Esophagus mucosa (tissue), 1 donor: ENCODE data around the gene GSTA4. TPM values are rescaled to one million over a fixed set of nuclear protein-coding genes. Genes with fewer than 3 reads are reported as not detected.
"Not testable (repeated sequence)": the region's sequence is repeated elsewhere in the genome, so short reads cannot be mapped to it uniquely, and the experiment has no call there.

Source experiments
- ATAC-seq: fragments of 200-7000 bp; cut with Tn5 transposase; one replicate; pipeline ENCODE4 v1.9.1; 2020
- total RNA-seq: library from RNA; stranded (reverse); gene quantifications from one replicate; pipeline ENCODE4 v1.2.4, GENCODE V29; 2023
- donor health status: DM: yes; HTN: yes; CAD: no.

The GSTA4 gene
- total RNA-seq, 1 donor from 2014 or later, result 64.0 TPM

- ATAC-seq, result peak; percentile 75
Observed at GRCh38 chr6:53011979-53012378, 16.9 kb upstream of the GSTA4 start.

DNA sequence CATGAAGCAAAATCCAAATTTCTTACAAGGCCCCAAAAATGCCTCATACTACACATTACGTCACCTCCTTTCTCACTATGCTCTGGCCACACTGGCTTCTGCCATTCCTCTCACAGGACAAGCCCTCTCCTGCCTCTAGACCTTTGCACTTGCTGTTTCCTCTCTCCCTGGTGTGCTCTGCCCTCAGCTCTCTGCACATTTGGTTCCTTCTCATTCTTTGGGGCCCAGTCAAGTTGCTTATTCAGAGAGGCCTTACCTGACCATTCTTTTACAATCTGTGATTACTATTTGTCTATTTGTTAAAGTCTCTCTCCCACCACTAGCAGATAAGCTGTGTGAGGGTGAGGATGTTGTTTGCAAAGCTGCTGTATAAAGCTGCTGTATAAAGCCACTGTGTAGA, 15.4 kb upstream of the GSTA4 start:
- no peak for ATAC-seq

- no peak for ATAC-seq
Observed at GRCh38 chr6:53009511-53009910, 14.4 kb upstream of the GSTA4 start.

- ATAC-seq, result no peak
Observed at GRCh38 chr6:53009056-53009455, 14.0 kb upstream of the GSTA4 start.

DNA sequence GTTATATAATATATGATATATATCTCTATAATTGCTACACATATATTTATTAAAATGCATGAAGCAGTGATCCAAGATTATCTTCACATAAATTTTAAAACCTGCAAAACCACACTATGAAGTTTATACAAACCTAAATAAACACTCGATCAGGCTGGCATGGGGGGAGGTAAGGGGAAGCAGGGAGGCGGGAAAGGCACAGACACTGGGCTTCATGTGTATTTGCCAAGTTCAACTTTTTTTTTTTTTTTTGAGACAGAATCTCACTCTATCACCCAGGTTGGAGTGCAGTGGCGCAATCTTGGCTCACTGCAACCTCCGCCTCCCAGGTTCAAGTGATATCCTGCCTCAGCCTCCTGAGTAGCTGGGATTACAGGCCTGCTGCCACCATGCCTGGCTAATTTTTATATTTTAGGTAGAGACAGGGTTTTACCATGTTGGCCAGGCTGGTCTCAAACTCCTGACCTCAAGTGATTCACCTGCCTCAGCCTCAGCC, 13.2 kb upstream of the GSTA4 start:
- not testable (repeated sequence) for ATAC-seq

DNA sequence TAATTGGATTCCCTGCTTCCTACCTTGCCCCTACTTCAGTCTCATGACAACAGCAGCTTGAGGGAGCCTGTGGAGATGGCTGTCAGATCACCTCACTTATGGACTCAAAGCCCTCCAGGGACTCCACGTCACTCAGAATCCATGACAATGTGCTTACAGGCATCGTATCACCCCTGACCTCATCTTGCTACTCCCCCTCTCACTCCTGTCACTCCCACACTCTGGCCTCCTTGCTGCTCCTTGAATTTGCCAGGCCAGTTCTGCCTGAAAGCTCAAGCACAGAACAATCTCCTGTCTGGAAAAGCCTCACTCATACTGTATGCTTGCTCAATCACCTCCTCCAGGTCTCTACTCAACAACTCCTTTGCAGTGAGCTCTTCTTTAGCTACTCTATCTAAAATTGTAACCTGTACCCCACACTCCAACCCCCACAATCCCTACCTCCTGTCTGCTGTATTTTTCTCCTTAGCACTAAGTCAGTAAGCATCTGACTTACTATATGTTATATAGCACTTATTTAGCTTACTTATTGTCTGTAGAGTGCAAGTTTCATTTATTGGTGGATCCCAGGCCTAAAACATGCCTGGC, 10.7 kb upstream of the GSTA4 start:
- ATAC-seq, result no peak

GRCh38 chr6:52999456-52999855, 4.4 kb upstream of the GSTA4 start:
- ATAC-seq, result no peak

GRCh38 chr6:52998603-52999002, 3.5 kb upstream of the GSTA4 start:
- no peak for ATAC-seq

DNA sequence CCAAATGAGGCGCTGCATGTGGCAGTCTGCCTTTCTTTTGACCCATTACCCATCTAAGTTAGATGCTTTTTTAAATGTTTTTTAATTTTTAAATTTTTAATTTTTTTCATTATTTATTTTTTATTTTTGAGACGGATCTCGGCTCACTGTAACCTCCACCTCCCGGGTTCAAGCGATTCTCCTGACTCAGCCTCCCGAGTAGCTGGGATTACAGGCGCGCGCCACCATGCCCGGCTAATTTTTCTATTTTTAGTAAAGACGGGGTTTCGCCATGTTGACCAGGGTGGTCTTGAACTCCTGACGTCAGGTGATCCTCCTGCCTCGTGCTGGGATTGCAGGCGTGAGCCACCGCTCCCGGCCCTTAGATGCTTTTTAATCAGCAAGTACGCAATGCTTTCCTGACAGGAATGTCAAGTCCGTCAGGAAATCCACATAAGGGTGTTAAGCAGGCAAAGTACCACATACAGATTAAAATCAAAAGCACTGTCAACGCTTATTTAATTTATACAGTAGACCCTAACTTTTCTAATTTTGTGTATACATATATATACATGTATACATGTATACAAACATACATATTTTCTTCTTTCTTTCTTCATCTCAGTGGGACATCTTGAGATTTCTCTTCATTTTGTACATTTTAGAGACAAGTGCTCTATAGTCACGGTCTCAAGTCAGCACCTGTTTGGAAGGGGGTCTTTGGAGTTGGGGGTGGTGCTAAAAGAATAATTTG, 995 bp upstream of the GSTA4 start:
- no peak for ATAC-seq

DNA sequence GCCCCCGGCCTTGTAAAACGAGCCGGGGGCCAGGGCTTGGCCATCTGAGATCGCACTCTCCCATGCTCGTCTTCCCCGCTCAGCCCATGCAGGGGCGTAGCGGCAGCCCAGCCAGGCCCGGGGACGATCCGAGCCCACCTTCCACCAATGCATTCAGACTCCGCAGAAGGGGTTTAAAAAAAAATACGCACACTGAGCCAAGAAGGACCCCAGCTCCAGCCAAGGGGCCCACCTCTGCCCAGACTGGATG, 320 bp downstream of the GSTA4 start:
- peak; percentile 19 for ATAC-seq

DNA sequence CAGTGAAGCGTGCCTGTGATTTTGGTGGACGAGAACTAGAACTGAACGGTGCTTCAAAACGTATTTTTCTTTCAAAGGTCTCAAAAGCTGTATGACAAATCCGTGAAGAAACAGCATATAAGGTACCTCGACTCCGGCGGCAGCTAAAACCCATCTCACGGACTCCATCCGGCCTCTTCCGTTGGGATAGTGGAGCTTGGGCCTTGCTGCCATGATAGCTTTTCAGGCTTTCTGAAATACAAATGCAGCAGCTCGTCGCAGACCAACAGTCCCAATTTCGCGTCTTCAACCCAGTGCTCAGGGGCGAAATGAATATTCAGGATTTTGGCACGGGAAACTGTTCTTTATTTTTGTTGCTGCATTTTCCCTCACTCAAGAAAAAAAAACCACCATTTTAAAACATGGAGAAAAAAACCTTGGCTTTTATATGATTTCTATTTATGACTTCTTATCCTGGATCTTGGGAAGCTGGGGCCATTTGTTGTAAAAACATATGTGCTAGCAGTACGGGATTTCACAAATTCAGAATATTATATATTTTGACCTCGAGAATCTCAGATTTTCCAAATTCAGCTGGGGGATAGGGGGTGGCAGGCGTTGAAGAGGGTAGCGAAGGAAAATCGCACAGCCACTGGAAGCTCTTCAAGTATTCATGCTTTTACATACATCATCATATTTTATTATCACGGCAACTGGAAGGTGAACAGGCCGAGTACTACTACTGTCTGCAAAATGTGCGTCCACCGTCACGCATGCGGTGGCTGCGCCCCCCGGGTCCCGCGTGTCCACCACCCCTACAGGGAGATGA, 849 bp downstream of the GSTA4 start:
- no peak for ATAC-seq

DNA sequence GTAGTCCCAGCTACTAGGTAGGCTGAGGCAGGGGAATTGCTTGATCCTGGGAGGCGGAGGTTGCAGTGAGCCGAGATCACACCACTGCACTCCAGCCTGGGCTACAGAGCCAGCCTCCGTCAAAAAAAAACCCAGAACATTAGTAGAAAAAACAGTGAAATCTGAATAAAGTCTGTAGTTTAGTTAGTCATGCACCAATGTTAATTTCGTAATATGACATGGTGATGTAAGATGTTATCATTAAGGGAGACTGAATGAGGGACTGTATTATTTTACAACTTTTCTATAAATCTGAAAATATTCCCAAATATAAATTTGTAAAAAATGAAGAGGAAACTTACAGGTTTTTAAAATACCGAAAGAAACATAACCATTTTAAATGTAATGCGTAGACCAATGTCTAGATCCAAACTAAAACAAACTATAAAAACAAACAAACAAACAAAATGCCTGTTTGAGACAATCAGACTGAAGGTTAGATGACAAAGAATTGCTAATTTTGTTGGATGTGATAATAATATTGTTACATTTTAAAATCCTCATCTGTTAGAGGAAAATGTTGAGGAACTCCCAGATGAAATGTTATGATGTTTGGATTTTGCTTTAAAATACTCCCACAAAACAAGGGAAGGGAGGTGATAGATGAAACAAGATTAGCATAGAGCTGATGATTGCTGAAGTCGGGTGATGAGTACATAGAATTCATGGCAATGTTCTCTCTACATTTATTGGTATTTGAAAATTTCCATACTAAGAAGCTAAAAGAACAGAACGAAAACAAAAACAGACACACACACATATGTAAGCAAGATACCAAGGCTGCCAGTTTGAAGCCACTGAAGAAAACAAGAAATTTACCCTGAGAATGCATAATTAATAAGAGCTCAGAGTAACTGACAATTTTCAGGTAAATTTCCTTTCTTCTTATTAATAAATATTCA, 1.8 kb downstream of the GSTA4 start:
- no peak for ATAC-seq

DNA sequence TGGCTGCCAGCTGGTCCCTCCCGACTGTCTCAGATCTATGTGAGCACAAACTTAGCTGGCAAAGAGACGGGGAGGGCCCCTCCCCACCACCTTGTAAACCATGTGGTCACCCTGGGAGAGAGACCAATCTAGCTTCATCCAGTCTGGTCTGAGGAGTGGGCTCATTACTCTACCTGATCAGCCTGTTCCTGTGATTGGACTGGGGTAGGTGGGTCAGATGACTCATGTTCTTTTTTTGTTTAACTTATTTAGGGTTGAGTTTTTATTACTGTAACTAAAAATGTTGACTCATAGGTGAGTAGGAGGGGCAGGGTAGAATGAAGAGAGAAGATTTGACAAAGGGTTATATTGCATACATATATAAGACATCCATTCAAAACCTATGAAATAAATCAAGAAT, 4.7 kb downstream of the GSTA4 start:
- ATAC-seq, result peak; percentile 63

GRCh38 chr6:52985228-52985627, 9.9 kb downstream of the GSTA4 start:
- no peak for ATAC-seq

- ATAC-seq, result peak; percentile 25
Observed at GRCh38 chr6:52984247-52984646, 10.8 kb downstream of the GSTA4 start.

GRCh38 chr6:52983159-52983848, 11.8 kb downstream of the GSTA4 start:
- no peak for ATAC-seq

DNA sequence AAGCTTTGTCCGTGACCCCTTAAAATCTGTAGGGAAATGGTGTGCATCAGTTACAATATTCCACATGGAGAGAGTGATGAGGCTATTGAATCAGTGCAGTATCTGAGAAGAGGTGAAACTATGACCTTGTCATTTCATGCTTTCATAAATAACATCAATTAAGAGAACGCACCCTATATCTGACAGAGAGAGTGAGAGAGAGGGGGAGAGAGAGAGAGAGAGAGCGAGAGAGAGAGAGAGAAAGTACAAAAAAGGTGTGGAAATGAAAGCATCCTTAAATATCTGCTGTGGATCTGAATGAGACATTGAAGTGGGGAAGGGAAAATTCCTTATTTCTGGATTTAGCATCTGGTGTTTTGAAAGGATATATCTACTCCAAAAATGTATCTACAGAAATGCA, 12.4 kb downstream of the GSTA4 start:
- ATAC-seq, result no peak

DNA sequence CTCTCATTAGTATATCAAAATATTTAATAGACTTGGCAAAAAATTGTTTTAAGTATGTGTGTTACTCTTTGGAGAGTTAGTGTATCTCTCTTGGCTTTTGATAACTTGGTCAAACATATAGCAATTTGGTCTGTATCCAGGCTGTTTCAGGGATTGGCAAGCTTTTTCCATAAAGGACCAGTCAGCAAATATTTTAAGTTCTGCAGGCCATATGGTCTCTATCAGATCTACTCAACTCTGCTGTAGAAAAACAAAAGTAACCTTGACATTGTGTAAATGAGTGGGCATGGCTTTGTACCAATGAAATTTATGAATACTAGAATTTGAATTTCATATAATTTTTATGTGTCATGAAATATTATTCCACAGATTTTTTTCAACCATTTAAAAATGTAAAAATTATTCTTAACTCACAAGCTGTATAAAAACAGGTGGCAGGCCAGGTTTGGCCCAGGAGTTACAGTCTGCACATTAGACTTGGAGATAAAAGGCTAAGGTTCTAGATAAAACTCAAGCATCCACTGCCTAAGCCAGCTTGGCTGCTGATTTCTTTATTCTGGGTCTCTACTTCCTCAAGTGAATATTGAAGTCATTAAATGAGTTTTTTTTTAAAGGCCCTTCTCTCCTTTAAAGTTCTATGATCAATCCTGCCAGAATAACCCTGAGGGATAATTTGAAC, 13.7 kb downstream of the GSTA4 start:
- ATAC-seq, result no peak

- ATAC-seq, result peak; percentile 47
Observed at GRCh38 chr6:52976591-52977035, 18.5 kb downstream of the GSTA4 start.

DNA sequence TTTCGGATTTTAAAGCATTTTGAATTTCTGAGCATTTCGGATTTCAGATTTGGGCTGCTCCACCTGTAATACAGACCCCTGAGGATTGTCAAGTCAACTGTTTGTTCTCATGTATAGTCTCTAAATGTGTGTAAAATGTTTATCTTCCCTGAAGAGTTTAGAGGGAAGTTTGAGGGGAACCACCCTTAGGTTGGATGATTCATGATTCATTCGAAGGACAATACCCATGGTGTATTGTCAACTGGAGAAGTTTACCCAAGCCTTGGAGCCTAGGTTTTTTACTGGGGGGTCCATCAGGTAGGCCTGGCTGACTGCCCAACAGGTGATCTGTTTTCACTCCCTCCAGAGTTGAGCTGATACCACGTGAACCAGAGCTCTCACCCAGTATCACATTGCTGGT, 18.9 kb downstream of the GSTA4 start:
- peak; percentile 75 for ATAC-seq

GRCh38 chr6:52975580-52975979, 19.5 kb downstream of the GSTA4 start:
- peak; percentile 48 for ATAC-seq
